H1 (cell line): Measurements from ENCODE around the gene TIMM29.

Experiments
- ATF2 ChIP-seq: IDR thresholded peaks from 2 replicates; pipeline ENCODE4 v1.6.1; 2012; ENCODE audit warnings: low read length, inconsistent platforms
- BRCA1 ChIP-seq: IDR thresholded peaks from 2 replicates; pipeline ENCODE4 v1.6.1; 2012; ENCODE audit warnings: low read depth, low read length, improper control_type of control experiment
- CTCF ChIP-seq, 3 experiments: IDR thresholded peaks; 1 replicate in 2 of 3; 2 replicates in 1 of 3; pipeline versions ENCODE4 v1.5.1 to v1.6.1; 2011; ENCODE audit warnings: low read length in 3 of 3, mild to moderate bottlenecking in 3 of 3, inconsistent platforms in 2 of 3, low read depth in 1 of 3, moderate library complexity in 1 of 3; ENCODE audit not compliant: insufficient read depth in 1 of 3; ENCODE audit errors: control extremely low read depth in 1 of 3
- EP300 ChIP-seq, 2 experiments: IDR thresholded peaks; 1 replicate in 1 of 2; 2 replicates in 1 of 2; pipeline ENCODE4 v1.6.1; 2011 to 2012; ENCODE audit warnings: low read depth in 2 of 2, low read length in 2 of 2, mild to moderate bottlenecking in 2 of 2, borderline replicate concordance in 1 of 2, inconsistent platforms in 1 of 2, moderate library complexity in 1 of 2
- FOSL1 ChIP-seq: IDR thresholded peaks from 2 replicates; pipeline ENCODE4 v1.6.1; 2011; ENCODE audit warnings: mild to moderate bottlenecking, low read depth, low read length, moderate library complexity; ENCODE audit not compliant: insufficient read depth
- GTF2F1 ChIP-seq: IDR thresholded peaks from 2 replicates; pipeline ENCODE4 v1.6.1; 2012; ENCODE audit warnings: low read depth, low read length, improper control_type of control experiment, borderline replicate concordance
- MAX ChIP-seq: IDR thresholded peaks from 2 replicates; pipeline ENCODE4 v1.6.1; 2012; ENCODE audit warnings: inconsistent platforms
- POLR2A ChIP-seq, 2 experiments: IDR thresholded peaks; 1 replicate in 1 of 2; 2 replicates in 1 of 2; pipeline ENCODE4 v1.6.1; 2011; ENCODE audit warnings: low read depth in 2 of 2, low read length in 2 of 2, mild to moderate bottlenecking in 2 of 2; ENCODE audit errors: control extremely low read depth in 1 of 2
- POLR2AphosphoS5 ChIP-seq: IDR thresholded peaks from 2 replicates; pipeline ENCODE4 v1.6.1; 2011; ENCODE audit warnings: low read depth, low read length
- SRF ChIP-seq: IDR thresholded peaks from 2 replicates; pipeline ENCODE4 v1.6.1; 2011; ENCODE audit warnings: mild to moderate bottlenecking, low read depth, low read length, moderate library complexity
- TF ChIP-seq, protein P1 (sequence below): IDR thresholded peaks from 2 replicates; pipeline ENCODE4 v1.6.1; 2011; ENCODE audit warnings: low read length, improper control_type of control experiment

DNA sequence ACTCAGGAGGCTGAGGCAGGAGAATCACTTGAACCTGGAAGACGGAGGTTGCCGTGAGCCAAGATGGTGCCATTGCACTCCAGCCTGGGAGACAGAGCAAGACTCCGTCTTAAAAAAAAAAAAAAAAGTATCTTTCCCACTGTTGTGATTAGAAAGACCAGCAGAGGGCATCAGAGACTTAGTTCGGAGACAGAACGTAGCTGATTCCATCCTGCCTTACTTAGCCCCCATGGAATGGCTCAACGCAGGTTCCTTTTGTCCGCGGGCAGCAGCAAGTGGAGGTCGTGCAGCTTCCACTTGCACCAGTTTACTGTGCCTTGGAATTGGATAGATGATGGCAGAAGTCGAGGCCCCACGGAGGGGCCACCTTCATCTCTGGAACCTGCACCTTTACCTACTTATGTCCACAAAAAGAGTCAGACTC, 8.1 kb downstream of the TIMM29 start:
- TF ChIP-seq CTCF (IDR thresholded peaks at IDR 0.05; ENCODE audit: control extremely low read depth in 1 of 3, insufficient read depth in 1 of 3, low read depth in 1 of 3, low read length in 3 of 3): peak in 2 of 3 experiments; percentile 69 to 72; a peak in 3 of 4 replicates
- TF ChIP-seq FOSL1: no peak
- TF ChIP-seq ATF2: no peak
- TF ChIP-seq GTF2F1: 0 out of 2 replicates have a peak, but pooled peaks have one; percentile 32
- no peak for TF ChIP-seq BRCA1
- no peak for TF ChIP-seq SRF
- peak in 1 of 2 experiments; percentile 56; a peak in 1 of 3 replicates for TF ChIP-seq POLR2A (IDR thresholded peaks at IDR 0.05; ENCODE audit: control extremely low read depth in 1 of 2, low read depth in 2 of 2, low read length in 2 of 2)
- TF ChIP-seq EP300 (IDR thresholded peaks at IDR 0.05; ENCODE audit: borderline replicate concordance in 1 of 2, low read depth in 2 of 2, low read length in 2 of 2): no peak
- TF ChIP-seq, protein P1, sequence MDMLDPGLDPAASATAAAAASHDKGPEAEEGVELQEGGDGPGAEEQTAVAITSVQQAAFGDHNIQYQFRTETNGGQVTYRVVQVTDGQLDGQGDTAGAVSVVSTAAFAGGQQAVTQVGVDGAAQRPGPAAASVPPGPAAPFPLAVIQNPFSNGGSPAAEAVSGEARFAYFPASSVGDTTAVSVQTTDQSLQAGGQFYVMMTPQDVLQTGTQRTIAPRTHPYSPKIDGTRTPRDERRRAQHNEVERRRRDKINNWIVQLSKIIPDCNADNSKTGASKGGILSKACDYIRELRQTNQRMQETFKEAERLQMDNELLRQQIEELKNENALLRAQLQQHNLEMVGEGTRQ: no peak
- peak; percentile 64; the same call in 1 of the 2 replicates for TF ChIP-seq POLR2AphosphoS5
- TF ChIP-seq MAX: no peak
